Right ventricle myocardium inferior (tissue), 1 donor: ENCODE results near the gene NOL4L. TPM values are rescaled to one million over a fixed set of nuclear protein-coding genes. Genes with fewer than 3 reads are reported as not detected.
"Not testable (repeated sequence)": the region's sequence is repeated elsewhere in the genome, so short reads cannot be mapped to it uniquely, and the experiment has no call there.

Source experiments
- ATAC-seq: fragments of 200-7000 bp; cut with Tn5 transposase; one replicate; pipeline ENCODE4 v1.9.1; 2020; ENCODE audit warnings: mild to moderate bottlenecking, moderate library complexity
- DNase-seq: peaks from one replicate; pipeline ENCODE4 v3.0.0; 2021; ENCODE audit errors: missing footprints
- intact Hi-C: fragments of 100-400 bp; cut with DNase I; formaldehyde crosslinking; loops from one replicate; pipeline ENCODE4 v1.11.0; 2022
- total RNA-seq: library from RNA; stranded (reverse); fragmentation: NEBNext Ultra II Directional; extraction: Animal tissue kit (Norgen Biotek cat#: 25700); gene quantifications from one replicate; pipeline ENCODE4 v1.2.1, GENCODE V29; 2021
- donor health status: DM: no; HTN: yes; CAD: no; lungs with severe emphysema.

Gene NOL4L
- total RNA-seq, 1 donor from 2014 or later = 4.3 TPM

DNA sequence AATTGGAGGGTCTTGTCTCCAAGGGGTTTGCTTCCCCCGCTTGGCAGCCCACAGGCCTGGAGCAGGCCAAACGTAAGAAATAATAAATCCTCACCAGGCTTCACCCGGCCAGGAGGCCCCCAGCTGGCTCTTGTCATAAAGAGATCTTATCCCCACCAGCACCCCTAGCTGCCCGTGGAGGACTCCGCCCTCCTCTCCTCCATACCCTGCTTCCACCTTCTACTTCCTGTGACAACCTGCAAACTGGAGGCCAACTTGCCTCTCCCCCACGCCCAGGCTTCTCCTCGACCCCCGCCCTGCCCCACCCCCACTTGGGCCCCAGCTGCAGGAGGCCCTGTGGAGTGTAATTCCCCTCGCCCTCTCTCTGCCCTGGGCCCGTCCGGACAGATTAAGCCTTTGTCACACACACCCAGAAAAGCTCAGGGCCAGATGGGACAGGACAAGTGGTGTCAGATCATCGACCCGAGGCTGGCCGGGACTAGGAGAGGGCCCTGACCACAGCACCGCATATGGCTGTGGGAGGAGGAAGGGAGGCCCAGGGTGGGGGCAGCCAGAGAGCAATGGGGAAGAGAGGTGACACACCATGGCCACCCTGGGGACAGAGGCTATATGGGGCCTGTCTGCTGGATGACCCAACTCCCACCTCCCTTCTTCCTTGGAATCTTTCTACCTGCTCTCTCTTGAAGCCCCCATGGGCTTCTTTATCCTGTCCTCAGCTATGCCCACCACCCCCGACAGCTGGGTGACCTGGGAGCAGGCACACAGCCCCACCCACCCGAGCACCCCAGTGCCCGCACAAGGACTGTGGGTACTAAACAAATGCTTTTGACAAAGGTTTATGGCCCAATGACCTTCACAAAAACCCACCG lies 3.9 kb downstream of the NOL4L start:
- intact Hi-C loops = loop anchor here (5.0 kb wide), 1 partner anchor 54 kb away; no protein-coding TSS in a partner anchor
- no peak for ATAC-seq
- no peak for DNase-seq

DNA sequence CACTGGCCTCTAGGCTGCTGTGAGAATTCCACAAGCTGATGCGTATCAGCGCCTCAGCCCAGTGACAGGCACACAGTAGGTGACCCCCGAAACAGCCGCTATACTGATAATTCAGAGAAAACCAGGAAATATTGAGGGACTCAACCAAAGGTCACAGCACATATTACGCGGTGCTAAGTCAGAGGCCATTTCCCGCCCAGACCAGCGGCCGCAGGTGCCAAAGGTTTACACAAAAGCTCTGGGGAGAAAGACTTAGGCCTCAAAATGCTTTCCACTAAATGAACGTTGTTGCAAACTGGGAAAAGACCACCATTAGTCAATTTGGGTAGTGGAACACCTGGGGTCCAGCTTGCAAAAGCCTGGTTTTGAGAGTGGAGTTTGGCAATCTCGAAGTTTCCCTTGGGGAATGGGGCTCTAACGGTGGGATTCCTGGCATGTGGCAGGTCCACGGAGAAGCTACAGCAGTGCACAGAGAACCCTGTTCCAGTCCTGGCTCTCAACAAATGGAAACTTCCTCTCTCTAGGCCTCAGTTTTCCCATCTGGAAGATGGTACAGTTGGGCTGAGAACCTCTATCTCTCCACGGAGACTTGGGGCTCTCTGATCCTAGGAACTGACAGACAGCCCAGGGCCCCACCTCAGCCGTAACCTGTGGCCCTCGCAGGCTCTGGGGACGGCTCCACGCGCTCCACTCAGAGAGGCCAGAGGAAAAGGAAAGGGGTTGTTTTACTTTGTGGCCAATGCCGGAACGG lies 4.7 kb downstream of the NOL4L start:
- DNase-seq = no peak
- intact Hi-C loops = loop anchor here (5.0 kb wide), 1 partner anchor 53 kb away; no protein-coding TSS in a partner anchor
- ATAC-seq = no peak

DNA sequence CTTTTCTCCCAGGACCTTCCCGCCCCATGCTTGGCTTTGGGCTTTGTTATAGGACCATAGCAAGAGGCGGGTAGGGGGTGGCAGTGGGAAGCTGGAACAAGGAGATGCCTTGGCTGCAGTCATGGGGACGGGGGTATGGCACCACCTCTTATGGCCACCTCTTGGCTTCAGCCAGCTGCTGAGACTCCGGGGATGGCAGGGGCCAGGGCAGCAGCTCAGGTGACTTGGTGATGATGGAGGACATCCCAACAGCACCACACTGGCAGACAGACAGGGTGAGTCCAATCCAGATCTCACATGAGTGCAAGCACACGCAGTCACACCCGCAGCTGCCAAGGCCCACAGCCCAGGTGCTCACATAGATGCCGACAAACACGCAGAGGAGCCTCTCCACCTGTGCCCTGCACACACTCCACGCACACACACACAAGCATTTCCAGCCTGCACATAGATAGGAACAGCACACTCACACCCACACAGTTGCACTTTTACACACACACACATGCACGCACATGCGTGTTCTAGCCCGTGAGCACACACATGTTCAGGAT lies 6.2 kb downstream of the NOL4L start:
- intact Hi-C loops = no loop called here
- DNase-seq (no peak), ATAC-seq (no peak)

DNA sequence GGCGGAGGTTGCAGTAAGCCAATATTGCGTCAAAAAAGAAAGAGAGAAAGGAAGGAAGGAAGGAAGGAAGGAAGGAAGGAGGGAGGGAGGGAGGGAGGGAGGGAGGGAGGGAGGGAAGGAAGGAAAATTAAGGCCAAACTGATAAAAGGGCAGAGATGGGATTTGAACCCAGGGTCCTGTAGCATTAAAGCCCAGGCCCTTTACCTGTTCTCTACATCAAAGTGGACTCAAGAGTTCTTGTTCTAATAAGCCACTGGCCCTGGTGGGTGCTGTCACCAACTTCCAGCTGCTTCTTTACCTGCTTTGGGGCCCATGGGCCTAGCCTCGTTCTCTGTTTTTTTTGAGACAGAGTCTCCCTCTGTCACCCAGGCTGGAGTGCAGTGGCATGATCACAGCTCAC lies 7.1 kb downstream of the NOL4L start:
- ATAC-seq, intact Hi-C loops, DNase-seq: not testable (repeated sequence)

DNA sequence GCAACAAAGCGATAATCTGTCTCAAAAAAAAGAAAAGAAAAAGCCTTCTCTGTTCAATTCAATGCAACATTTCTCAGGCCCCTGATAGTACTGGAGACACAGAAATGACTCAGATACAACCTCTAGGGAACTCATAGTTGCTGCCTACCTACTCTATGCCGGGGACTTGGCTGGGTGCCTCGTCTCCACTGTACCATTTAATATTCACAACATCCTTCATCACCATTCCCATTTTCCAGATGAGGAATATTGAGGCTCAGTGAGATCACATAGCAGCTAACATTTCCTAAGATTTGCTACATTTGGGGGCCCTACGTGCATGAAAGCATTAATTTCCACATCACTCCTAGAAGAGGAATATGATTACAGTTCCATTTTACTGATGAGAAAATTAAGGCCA lies 7.5 kb downstream of the NOL4L start:
- DNase-seq (no peak), ATAC-seq (no peak)
- intact Hi-C loops = no loop called here

DNA sequence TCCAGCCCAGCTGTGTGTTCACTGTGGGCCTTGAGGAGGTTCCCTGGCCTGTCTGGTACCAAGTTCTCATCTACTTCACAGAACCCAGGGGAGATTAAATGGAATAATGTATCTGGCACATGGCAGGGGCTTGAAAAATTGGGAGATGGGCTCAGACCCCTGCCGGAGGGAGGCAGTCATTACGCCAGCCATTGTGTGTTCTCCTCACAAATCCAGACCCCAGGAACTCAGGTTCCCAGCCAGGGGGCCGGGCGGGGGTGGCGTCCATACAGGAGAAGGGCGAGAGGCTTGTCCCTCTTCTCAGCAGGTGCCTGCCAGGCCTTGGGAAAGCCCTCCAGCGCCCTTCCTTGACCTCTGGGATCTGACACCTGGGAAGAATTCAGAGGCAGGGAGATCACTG lies 8.1 kb downstream of the NOL4L start:
- ATAC-seq (no peak), DNase-seq (no peak)
- intact Hi-C loops = no loop called here

DNA sequence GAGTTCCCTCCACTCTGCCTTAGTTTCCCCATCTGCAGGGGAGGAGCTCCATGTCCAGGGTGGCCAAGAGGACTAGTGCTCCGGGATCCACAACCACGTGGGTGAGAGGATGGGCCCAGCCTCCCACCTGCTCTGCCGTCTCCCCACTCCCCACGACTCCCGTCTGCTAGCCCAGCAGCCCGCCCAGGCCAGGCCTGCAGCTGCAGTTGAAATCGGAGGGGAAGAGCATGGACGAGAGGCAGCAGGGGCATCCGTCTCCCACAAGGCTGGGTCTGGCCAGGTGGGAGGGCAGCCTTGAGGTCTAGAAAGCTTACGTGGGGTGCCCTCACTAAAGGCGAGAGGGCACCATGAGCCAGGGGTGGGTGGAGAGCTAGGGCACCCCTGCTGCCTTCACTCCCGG lies 8.6 kb downstream of the NOL4L start:
- intact Hi-C loops = no loop called here
- DNase-seq = no peak
- ATAC-seq = no peak

DNA sequence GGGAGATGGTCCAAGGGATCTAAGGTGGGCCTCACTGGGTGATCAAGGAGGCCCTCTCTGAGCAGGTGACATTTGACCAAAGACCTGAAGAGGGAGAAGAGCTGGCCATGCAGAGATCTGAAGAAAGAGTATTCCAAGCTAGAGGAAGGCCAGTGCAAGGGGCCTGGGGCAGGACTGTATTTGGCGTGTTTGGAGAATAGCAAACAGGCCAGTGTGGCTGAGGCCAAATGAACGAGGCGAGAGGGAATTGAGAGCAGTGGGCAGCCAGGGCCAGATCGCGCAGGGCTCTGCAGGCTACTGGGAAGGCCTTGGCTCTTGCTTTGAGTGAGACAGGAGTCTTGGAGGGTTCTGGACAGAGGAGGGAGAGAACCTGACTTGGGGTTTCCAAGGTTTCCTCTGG lies 9.3 kb downstream of the NOL4L start:
- no peak for ATAC-seq
- no peak for DNase-seq
- intact Hi-C loops = no loop called here

DNA sequence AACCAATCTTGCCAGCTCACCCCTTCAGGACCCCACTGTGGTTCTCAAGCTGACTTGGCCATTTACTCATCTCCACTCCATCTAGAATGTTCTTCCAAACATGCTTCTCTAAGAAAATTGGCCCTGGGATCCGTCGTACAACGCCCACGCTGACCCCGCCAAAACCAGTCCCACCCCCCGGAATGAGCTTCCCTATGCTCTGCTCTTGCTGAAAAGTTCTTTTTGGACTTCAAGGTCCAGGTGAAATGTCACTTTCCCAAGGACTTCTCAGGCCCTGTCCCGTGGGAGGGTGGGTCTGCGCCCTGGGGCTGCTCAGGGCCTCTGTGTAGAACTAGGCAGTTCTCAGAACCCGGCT lies 9.9 kb downstream of the NOL4L start:
- ATAC-seq (no peak), DNase-seq (no peak)
- intact Hi-C loops = no loop called here

DNA sequence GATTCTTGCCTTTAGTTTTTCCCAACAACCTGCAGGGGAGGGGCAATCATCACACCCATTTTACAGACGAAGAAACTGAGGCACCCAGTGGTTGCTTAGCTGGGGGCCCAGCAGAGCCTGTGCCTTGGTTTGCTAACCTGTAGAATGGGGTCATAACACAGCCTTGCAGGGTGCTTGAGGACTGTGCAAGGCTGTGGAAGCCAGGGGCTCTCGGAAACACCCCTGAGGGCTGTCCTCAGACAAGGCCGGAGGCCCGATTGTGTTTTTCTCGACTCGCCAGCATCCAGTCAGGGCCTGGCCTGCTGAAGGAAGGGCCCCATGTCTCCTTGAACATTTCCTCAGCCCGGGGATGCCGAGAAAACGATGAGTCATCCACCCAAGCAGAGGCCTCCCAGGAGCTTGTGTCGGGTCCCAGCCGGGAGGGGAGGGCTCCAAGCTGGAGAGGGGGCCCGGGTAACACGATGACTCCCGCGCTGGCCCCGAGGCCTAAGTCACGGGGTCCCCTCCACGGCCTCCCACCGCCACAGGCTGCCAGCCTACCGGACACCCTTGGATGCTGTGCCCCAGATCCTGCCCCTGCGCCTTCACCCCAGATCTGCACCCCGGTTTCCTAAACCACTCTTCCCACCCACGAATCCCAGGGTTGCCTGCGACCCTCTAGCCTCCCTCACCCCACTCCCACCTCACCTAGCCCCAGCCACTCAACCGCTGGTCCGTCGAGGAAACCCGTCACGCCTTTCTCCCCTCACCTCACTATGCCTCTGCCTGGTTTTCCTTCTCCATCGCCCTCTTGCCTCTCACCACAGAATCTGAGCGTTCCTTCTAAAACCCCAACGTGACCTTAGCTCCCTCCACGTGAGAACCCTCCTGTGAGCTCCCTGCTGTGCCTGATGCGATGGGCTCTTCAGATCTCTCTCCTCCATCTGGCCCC lies 10.6 kb downstream of the NOL4L start:
- intact Hi-C loops = no loop called here
- ATAC-seq (no peak), DNase-seq (no peak)

DNA sequence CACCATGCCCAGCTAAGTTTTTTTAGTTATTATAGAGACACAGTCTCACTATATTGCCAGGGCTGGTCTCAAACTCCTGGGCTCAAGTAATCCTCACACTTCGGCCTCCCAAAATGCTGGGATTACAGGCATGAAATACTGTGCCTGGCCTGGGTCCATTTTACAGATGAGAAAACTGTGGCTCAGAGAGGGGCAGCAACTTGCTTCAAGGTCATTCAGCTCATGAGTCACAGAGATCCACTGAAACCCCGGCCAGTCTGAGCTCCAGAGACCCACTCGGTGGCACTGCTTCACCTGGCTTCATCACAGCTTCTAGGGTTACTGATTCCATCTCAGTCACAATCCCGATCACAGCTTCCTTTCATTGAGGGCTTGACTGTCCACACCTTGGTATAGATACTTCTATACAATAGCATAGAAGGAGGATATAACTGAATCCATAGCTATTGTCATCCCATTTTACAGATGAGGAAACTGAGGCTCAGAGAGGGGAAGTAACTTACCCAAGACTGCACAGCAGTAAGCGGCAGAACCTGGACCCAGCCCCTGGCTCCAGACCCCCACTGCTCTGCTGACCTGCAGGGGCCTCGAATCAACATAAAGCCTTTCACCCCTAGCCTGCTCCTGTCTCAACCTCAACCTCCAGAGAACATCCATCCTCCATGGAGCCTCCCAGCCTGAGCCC lies 11.8 kb downstream of the NOL4L start:
- no peak for DNase-seq
- ATAC-seq = no peak
- intact Hi-C loops = no loop called here

DNA sequence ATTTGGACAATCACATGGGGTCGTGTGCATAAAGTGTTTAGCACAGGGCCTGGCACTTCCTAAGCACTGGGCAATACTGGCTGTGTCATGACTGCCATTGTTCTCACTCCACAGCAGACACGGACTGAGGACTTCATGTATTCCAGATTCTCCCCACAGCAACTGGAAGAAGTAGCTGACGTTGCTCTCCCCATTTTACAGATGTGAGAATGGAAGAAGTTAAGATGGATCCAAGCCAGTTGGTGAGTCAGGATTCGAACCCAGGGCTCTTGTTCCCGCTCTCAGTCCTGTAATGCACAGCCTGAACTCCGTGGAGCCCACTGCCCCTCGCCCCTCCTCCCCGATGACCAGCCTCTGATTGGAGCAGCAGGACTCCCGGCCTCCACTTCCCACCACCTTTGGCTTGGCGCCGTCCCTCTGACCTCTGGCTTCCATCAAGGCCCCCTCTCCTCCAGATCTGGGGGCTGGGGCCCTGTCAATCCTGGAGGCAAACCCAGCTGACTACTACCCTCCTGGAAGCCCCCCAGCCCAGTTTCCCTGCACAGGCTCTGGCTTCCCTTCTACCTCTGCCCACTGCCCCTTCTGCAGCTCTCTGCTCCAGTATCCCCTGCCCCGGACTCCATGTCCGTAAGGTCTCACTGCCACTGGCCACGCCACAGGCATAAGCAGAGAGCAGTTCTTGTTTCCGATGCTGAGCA lies 12.7 kb downstream of the NOL4L start:
- intact Hi-C loops = no loop called here
- ATAC-seq = no peak
- DNase-seq = no peak

DNA sequence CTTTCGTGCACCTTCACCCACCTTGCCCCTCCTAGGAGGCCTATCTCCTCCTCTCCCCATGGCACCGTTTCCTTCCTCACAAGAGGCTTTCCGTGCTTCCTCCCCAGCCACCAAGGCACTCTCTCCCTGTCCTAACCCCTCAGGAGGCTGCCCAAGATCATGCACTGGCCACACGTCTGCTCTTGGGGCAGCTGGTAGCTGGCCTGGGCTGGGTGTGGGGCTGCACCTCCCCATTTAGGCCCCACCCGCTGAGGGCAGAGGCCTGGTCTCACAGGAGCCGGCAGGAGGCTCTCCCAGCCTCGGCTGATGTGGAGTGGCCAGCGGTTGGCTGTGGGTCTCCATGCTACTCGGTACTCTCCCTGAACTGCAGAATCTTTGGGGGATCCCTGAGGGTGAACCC lies 13.6 kb downstream of the NOL4L start:
- DNase-seq (no peak), ATAC-seq (no peak)
- intact Hi-C loops = no loop called here

DNA sequence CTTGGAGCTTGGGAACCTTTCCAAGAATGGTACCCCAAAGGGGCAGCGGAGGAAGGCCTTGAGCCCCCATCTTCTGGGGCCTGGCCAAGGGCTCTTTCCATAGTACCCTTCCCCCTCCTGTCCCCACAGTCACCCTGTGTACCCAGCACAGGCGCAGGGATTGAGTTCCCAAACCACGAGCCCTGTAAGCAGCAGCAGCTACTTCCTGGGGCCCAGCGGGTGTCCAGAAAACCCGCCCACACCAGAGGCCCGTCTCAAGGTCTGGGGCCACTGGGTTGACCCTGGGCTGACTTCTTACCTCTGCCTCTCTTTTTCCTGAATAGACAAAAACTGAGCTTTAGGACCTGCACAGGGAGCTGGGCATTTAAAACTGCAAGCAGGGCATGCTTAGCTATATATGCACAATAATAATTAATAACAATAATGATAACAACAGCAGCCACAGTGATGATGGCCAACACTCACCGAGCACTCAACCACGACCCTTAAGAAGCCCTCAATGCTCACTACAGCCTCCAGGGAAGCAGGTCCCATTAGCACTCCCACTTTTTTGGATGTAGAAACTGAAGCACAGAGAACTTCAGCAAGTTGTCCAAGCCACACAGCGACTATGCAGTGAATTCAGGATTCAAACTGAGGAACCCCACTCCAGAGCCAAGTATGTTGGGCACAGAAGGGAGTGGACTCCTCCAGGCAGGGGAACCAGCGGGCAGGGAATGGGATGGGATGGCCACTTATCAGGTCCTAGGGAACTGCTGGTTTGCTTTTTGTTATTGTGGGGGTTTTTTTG lies 14.5 kb downstream of the NOL4L start:
- intact Hi-C loops = no loop called here
- ATAC-seq = no peak
- DNase-seq = no peak

DNA sequence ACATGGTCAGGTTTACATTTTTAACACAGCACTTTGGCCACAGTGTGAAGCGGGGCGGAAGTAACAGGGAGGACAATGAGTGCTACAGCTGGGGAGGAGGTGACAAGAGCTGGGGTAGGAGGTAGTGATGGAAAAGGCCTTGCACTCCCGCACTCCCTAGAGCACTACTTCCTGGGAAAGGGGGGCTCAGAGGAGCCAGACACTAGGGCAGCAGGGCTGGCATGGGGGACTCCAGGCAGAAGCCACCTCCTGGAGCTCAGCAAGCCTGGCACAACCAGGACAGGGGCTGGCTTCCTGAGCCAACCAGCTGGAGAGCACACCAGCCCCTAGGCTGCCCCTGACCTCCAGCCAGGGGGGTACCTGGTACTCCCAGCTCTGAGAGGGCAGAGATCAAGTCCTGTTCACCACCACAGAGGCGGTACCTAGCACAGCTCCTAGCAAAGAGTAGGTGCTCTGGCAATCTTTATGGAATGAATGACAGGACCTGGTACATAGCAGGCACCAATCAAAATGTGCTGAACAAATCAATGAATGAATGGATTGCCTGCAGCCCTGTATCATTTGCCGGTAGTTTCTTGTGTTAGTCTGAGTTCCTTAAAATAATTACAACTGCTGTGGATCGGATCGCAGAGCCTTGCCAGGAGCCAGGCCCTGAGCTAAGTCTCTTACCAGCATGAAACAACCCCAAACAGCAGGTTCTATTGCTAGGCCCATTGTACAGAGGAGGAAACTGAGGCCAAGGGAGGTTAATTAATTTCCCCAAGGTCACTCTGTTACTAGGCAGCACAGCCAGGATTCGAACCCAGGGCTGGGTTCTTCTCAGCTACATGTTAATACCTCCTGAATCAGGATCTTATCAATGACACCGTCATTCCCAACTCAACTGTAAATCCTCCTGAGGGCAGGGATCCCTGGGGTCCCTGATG lies 15.5 kb downstream of the NOL4L start:
- ATAC-seq = no peak
- DNase-seq = no peak
- intact Hi-C loops = no loop called here

DNA sequence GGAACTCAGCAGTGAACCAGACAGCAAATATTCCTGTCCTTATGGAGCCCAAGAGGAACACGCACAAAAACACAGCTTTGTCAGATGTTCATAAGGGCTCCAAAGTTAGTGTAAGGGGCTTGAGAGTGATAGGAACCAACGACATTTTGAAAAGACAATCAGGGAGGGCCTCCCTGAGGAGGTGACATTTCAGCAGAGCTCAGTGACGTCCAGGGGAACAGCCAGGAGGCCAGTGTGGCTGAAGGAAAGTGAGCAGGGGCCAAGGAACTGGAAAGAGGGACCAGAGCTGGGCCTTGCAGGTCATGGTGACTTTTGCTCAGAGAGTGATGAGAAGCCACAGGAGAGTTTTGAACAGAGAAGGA lies 16.1 kb downstream of the NOL4L start:
- no peak for ATAC-seq
- DNase-seq = no peak
- intact Hi-C loops = no loop called here
